Measurements from ENCODE around the gene CHD6. TPM values are rescaled to one million over a fixed set of nuclear protein-coding genes. Genes with fewer than 3 reads are reported as not detected.

The CHD6 gene
- total and polyA plus RNA-seq, 7 donors: 2.4 to 40.2 (median 29.9) TPM

- intact Hi-C loops (cut with DNase I): no loop called here
Measured at GRCh38 chr20:41499961-41500725, 118.0 kb downstream of the CHD6 start.

DNA sequence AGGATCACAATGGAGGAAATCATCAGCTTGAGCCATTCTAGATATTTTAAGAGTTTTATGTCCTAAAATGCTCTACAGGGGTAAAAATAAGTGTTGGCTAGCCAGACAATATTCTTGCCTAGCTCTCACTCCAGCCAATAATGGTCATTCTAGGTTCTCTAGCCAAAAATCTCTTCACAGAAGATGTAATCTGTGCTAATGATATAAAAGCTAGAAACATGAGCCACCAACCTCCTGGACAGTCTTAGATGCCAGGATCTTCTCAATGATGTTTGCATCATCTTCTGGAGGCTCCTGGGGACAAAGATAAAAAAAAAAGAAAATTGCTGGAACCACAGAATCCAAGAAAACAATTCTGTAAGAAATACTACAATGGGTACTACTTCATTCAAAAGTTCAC, 119.1 kb downstream of the CHD6 start:
- no peak for DNase-seq
- H3K27me3 ChIP-seq: no peaks in the 10 kb centered on the region
- H3K4me3 ChIP-seq: no peak overlapping the region
- intact Hi-C loops (cut with DNase I): no loop called here
- H3K9me3 ChIP-seq: no peaks in the 10 kb centered on the region
- H3K4me1 ChIP-seq: peaks cover 0 to 26% (median 20%) of the 10 kb centered on the region in 4 donors
- no peak for TF ChIP-seq EP300 (IDR thresholded peaks at IDR 0.05)
- no peak for TF ChIP-seq POLR2AphosphoS5 (IDR thresholded peaks at IDR 0.05)
- TF ChIP-seq, protein P1, sequence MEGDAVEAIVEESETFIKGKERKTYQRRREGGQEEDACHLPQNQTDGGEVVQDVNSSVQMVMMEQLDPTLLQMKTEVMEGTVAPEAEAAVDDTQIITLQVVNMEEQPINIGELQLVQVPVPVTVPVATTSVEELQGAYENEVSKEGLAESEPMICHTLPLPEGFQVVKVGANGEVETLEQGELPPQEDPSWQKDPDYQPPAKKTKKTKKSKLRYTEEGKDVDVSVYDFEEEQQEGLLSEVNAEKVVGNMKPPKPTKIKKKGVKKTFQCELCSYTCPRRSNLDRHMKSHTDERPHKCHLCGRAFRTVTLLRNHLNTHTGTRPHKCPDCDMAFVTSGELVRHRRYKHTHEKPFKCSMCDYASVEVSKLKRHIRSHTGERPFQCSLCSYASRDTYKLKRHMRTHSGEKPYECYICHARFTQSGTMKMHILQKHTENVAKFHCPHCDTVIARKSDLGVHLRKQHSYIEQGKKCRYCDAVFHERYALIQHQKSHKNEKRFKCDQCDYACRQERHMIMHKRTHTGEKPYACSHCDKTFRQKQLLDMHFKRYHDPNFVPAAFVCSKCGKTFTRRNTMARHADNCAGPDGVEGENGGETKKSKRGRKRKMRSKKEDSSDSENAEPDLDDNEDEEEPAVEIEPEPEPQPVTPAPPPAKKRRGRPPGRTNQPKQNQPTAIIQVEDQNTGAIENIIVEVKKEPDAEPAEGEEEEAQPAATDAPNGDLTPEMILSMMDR (IDR thresholded peaks at IDR 0.05): no peak
- no peak for TF ChIP-seq POLR2A (IDR thresholded peaks at IDR 0.05)
- H3K36me3 ChIP-seq: peaks cover 0 to 20% (median 8%) of the 10 kb centered on the region in 4 donors
- no peak overlapping the region for H3K27ac ChIP-seq

More at GRCh38 chr20:41499961-41500725, 118.0 kb downstream of the CHD6 start:
- H3K9me3 ChIP-seq: no peaks in the 10 kb centered on the region
- peaks cover 0 to 20% (median 8%) of the 10 kb centered on the region in 4 donors for H3K36me3 ChIP-seq
- TF ChIP-seq, protein P1 (IDR thresholded peaks at IDR 0.05): no peak
- TF ChIP-seq POLR2A (IDR thresholded peaks at IDR 0.05) (no peak), POLR2AphosphoS5 (IDR thresholded peaks at IDR 0.05) (no peak), EP300 (IDR thresholded peaks at IDR 0.05) (no peak)
- H3K4me1 ChIP-seq: peaks cover 0 to 26% (median 20%) of the 10 kb centered on the region in 4 donors
- no peak overlapping the region for H3K4me3 ChIP-seq
- DNase-seq: no peak
- no peaks in the 10 kb centered on the region for H3K27me3 ChIP-seq
- WGBS, 2 donors: 71 to 77% methylated on average over 4 of the region's 4 CpGs
- no peak overlapping the region for H3K27ac ChIP-seq

DNA sequence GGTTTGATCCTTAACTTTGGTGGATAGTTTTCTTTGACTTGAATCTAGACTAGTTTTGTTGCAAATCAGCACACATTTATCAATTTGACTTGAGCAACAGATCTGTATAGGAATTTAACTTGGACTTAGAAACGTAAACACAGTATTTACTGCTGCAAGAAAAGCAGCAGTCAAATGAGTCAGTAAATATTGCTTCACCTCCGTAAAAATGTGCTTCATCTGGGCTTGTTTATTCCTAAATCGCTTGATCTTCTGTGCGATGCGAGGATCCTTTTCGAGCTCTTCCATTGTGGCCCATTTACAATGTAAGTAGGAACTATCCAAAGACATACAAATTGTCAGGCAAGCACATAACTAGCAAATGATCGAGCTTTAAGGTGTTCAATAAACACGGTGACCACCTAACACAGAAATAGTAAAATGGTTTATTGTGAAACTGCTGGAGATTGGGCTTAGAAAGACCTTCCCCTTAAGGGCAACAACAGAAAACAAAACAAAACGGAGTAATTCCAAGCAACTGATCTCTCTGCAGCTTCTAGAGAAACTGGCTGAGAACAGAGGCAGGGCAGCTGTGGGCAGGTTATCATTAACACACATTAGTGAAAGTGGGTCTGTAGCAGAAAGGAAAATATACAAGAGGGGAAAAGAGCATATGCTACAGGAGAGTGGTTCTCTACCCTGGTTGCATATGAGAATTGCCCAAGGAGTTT, 120.8 kb downstream of the CHD6 start:
- intact Hi-C loops (cut with DNase I): no loop called here
- WGBS, 2 donors: 79 to 84% methylated on average over 9 of the region's 9 CpGs
- Histone ChIP-seq H3K27me3 (no peaks in the 10 kb centered on the region), H3K36me3 (peaks cover 0 to 33% (median 15%) of the 10 kb centered on the region in 4 donors), H3K4me3 (no peak overlapping the region), H3K4me1 (peaks cover 0 to 25% (median 20%) of the 10 kb centered on the region in 4 donors), H3K27ac (no peak overlapping the region), H3K9me3 (no peaks in the 10 kb centered on the region)
- no peak for DNase-seq
- TF ChIP-seq EP300 (IDR thresholded peaks at IDR 0.05) (no peak), POLR2AphosphoS5 (IDR thresholded peaks at IDR 0.05) (no peak), POLR2A (IDR thresholded peaks at IDR 0.05) (no peak)
- TF ChIP-seq, protein P1 (IDR thresholded peaks at IDR 0.05): no peak

GRCh38 chr20:41494451-41494850, 123.7 kb downstream of the CHD6 start:
- H3K27me3 ChIP-seq: no peaks in the 10 kb centered on the region
- H3K4me3 ChIP-seq: no peak overlapping the region
- H3K36me3 ChIP-seq: peaks cover 0 to 62% (median 26%) of the 10 kb centered on the region in 4 donors
- intact Hi-C loops (cut with DNase I): no loop called here
- WGBS, 2 donors: 90 to 94% methylated on average over 4 of the region's 4 CpGs
- no peaks in the 10 kb centered on the region for H3K9me3 ChIP-seq
- DNase-seq: no peak
- H3K4me1 ChIP-seq: peaks cover 0 to under 1% (median 0%) of the 10 kb centered on the region in 4 donors
- no peak overlapping the region for H3K27ac ChIP-seq
- no peak for TF ChIP-seq EP300 (IDR thresholded peaks at IDR 0.05)
- TF ChIP-seq POLR2AphosphoS5 (IDR thresholded peaks at IDR 0.05): no peak
- TF ChIP-seq, protein P1 (IDR thresholded peaks at IDR 0.05): no peak
- TF ChIP-seq POLR2A (IDR thresholded peaks at IDR 0.05): no peak

Measured in sigmoid colon (tissue), 7 donors.